Measurements from ENCODE around the gene LUC7L2.

DNA sequence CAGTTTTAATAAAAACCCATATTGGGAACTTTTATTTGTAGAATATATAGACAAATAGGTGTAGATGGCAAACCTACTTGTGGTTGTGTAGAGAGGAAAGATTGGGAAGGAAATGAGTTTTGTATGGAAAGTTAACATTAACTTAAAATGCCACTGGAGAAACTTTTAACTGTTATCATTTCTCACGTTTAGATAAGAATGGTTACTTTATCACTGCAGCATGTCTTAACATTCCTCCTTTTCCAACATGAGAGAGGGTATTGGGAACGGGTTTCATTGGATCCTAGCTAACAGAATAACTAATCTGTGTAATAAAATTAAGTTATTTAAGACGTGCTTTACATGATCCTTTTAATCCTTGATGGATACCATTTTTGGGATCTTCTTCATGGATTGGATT lies 1.8 kb downstream of the LUC7L2 start:
- TF ChIP-seq, protein P1, sequence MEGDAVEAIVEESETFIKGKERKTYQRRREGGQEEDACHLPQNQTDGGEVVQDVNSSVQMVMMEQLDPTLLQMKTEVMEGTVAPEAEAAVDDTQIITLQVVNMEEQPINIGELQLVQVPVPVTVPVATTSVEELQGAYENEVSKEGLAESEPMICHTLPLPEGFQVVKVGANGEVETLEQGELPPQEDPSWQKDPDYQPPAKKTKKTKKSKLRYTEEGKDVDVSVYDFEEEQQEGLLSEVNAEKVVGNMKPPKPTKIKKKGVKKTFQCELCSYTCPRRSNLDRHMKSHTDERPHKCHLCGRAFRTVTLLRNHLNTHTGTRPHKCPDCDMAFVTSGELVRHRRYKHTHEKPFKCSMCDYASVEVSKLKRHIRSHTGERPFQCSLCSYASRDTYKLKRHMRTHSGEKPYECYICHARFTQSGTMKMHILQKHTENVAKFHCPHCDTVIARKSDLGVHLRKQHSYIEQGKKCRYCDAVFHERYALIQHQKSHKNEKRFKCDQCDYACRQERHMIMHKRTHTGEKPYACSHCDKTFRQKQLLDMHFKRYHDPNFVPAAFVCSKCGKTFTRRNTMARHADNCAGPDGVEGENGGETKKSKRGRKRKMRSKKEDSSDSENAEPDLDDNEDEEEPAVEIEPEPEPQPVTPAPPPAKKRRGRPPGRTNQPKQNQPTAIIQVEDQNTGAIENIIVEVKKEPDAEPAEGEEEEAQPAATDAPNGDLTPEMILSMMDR (conservative IDR thresholded peaks at IDR 0.05) = no peak
- TF ChIP-seq EZH2 (IDR thresholded peaks at IDR 0.05; ENCODE audit: low read depth) = no peak
